Esophagus muscularis mucosa (tissue), 3 donors: ENCODE measurements around the gene SPECC1.

Source experiments
- POLR2A ChIP-seq: fragments of 450-650 bp; IDR thresholded peaks from one replicate; pipeline ENCODE4 v1.6.1; 2017; ENCODE audit warnings: antibody characterized with exemption, moderate library complexity, mild to moderate bottlenecking, low read depth
- TF ChIP-seq, protein P1 (sequence below), 3 experiments: fragments of 200-600 bp in 2 of 3; fragments of 450-650 bp in 1 of 3; sonication (generic) in 2 of 3; IDR thresholded peaks; one replicate each; pipeline ENCODE4 v1.5.1; 2017 to 2019; ENCODE audit warnings: antibody characterized with exemption in 3 of 3, mild to moderate bottlenecking in 2 of 3, moderate library complexity in 1 of 3

- TF ChIP-seq, protein P1, sequence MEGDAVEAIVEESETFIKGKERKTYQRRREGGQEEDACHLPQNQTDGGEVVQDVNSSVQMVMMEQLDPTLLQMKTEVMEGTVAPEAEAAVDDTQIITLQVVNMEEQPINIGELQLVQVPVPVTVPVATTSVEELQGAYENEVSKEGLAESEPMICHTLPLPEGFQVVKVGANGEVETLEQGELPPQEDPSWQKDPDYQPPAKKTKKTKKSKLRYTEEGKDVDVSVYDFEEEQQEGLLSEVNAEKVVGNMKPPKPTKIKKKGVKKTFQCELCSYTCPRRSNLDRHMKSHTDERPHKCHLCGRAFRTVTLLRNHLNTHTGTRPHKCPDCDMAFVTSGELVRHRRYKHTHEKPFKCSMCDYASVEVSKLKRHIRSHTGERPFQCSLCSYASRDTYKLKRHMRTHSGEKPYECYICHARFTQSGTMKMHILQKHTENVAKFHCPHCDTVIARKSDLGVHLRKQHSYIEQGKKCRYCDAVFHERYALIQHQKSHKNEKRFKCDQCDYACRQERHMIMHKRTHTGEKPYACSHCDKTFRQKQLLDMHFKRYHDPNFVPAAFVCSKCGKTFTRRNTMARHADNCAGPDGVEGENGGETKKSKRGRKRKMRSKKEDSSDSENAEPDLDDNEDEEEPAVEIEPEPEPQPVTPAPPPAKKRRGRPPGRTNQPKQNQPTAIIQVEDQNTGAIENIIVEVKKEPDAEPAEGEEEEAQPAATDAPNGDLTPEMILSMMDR (IDR thresholded peaks at IDR 0.05) = no peak
- TF ChIP-seq POLR2A = no peak
These were observed 208.5 kb downstream of the SPECC1 start for GRCh38 chr17:20217677-20218076.
